ENCODE data around the gene TRIM9.

Gene TRIM9

DNA sequence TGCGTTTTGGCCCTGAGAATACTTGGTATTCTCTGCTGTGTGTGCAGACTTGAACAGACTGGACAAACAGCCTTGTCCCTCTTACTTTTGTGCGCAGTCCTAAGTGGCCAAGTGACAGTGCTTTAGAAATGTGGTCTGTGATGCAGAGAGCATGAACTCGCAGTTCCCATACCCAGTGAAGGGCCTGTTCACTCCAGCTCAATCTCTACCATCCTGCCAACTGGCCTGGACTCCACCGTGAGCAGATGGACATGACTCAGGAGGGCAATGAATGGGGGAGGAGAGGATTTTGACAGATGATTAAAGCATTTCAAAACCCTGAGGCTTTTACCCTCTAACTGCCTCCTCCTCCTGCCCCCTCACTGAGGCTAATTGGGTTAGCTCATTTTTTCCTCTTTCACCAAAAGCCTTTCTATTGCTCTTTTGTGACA, 88.1 kb downstream of the TRIM9 start:
- Histone ChIP-seq H3K4me1 (ENCODE audit: low read length) (no peaks in the 10 kb centered on the region), H3K4me3 (ENCODE audit: low read length) (no peak overlapping the region), H3K27ac (ENCODE audit: low read length) (no peak overlapping the region), H3K36me3 (replicated peaks; ENCODE audit: insufficient read depth, low read length) (no peaks in the 10 kb centered on the region), H4K20me1 (ENCODE audit: insufficient read depth, low read length) (no peaks in the 10 kb centered on the region), H3F3A (ENCODE audit: insufficient read depth, low read length) (no peaks in the 10 kb centered on the region), H3K9me3 (replicated peaks; ENCODE audit: insufficient read depth, low read length) (no peaks in the 10 kb centered on the region), H3K9me2 (replicated peaks; ENCODE audit: insufficient read depth, low read length) (no peaks in the 10 kb centered on the region), H3K79me2 (ENCODE audit: low read length) (no peaks in the 10 kb centered on the region), H3K4me2 (ENCODE audit: low read depth, low read length) (no peak overlapping the region), H2AFZ (ENCODE audit: low read length) (no peak overlapping the region), H3K27me3 (replicated peaks; ENCODE audit: insufficient read depth, low read length) (no peaks in the 10 kb centered on the region), H3K9ac (ENCODE audit: low read length) (no peak overlapping the region)
- DNase-seq: no peak
- TF ChIP-seq, protein P1, sequence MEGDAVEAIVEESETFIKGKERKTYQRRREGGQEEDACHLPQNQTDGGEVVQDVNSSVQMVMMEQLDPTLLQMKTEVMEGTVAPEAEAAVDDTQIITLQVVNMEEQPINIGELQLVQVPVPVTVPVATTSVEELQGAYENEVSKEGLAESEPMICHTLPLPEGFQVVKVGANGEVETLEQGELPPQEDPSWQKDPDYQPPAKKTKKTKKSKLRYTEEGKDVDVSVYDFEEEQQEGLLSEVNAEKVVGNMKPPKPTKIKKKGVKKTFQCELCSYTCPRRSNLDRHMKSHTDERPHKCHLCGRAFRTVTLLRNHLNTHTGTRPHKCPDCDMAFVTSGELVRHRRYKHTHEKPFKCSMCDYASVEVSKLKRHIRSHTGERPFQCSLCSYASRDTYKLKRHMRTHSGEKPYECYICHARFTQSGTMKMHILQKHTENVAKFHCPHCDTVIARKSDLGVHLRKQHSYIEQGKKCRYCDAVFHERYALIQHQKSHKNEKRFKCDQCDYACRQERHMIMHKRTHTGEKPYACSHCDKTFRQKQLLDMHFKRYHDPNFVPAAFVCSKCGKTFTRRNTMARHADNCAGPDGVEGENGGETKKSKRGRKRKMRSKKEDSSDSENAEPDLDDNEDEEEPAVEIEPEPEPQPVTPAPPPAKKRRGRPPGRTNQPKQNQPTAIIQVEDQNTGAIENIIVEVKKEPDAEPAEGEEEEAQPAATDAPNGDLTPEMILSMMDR (IDR thresholded peaks at IDR 0.05; ENCODE audit: low read length): no peak
- TF ChIP-seq EZH2 (optimal IDR thresholded peaks at IDR 0.05; ENCODE audit: low read depth, low read length) (no peak), EZH2phosphoT487 (IDR thresholded peaks at IDR 0.05; ENCODE audit: low read length) (no peak)

DNA sequence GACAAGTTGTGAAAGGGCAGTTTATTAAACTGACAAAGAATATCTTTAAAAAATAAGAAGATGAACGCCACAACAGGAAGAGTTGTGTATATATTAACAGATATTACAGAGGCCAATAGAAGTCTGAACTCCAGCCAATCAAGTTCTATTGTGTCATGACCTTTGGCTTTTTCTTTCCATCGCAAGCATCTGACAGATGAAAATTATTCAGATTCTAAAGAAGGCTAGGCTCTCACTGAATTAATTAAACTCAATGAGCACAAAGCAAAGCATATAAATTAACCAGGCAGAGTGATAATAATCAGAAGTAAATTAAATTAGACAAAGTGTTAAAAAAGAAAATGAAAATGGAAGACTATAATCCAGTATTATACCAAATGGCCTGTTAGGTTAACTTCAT, 88.6 kb downstream of the TRIM9 start:
- Histone ChIP-seq H3K9me3 (replicated peaks; ENCODE audit: insufficient read depth, low read length) (no peaks in the 10 kb centered on the region), H3K4me2 (ENCODE audit: low read depth, low read length) (no peak overlapping the region), H3F3A (ENCODE audit: insufficient read depth, low read length) (no peaks in the 10 kb centered on the region), H3K4me3 (ENCODE audit: low read length) (no peak overlapping the region), H3K9me2 (replicated peaks; ENCODE audit: insufficient read depth, low read length) (no peaks in the 10 kb centered on the region), H3K27ac (ENCODE audit: low read length) (no peak overlapping the region), H3K4me1 (ENCODE audit: low read length) (no peaks in the 10 kb centered on the region), H4K20me1 (ENCODE audit: insufficient read depth, low read length) (no peaks in the 10 kb centered on the region), H3K27me3 (replicated peaks; ENCODE audit: insufficient read depth, low read length) (no peaks in the 10 kb centered on the region), H3K79me2 (ENCODE audit: low read length) (no peaks in the 10 kb centered on the region), H3K9ac (ENCODE audit: low read length) (no peak overlapping the region), H3K36me3 (replicated peaks; ENCODE audit: insufficient read depth, low read length) (no peaks in the 10 kb centered on the region), H2AFZ (ENCODE audit: low read length) (no peak overlapping the region)
- DNase-seq: no peak
- TF ChIP-seq, protein P1 (IDR thresholded peaks at IDR 0.05; ENCODE audit: low read length): no peak
- TF ChIP-seq EZH2 (optimal IDR thresholded peaks at IDR 0.05; ENCODE audit: low read depth, low read length) (no peak), EZH2phosphoT487 (IDR thresholded peaks at IDR 0.05; ENCODE audit: low read length) (no peak)

DNA sequence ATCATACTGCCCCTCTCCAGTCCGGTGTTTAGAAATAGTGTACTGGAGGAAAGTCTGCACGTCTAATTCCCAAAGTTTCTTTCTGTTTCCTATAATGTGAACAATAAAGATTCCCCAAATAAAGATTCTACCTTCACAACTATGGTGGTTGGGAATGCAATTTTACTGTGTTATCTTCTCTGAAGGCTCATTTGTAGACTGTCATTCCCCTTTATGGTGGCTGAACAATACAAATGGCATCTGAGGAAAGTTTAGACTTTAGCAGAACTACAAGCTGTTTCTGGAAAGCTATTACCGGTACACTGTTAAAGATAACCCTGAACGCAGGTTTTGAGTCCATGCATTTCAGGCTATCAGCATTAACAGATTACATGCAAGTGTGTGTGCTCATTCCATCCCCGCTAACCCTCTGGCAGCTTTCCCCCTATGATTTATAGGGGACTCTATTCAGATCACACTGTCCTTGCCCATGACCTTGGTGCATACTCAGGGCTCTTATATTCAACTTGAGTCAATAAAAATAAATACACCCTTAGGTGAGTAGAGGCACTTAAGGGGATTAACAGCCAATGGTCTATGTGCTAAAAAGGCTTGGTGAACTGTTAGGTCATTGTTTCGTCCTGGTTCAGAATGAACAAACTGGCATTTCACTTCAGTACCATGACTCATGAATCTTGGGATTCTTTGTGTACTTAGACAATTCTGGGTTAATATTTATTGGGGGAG, 89.9 kb downstream of the TRIM9 start:
- no peak for DNase-seq
- no peaks in the 10 kb centered on the region for H3F3A ChIP-seq (ENCODE audit: insufficient read depth, low read length)
- no peak overlapping the region for H3K4me3 ChIP-seq (ENCODE audit: low read length)
- H3K27ac ChIP-seq (ENCODE audit: low read length): no peak overlapping the region
- no peaks in the 10 kb centered on the region for H3K36me3 ChIP-seq (replicated peaks; ENCODE audit: insufficient read depth, low read length)
- H3K9ac ChIP-seq (ENCODE audit: low read length): no peak overlapping the region
- H3K9me3 ChIP-seq (replicated peaks; ENCODE audit: insufficient read depth, low read length): no peaks in the 10 kb centered on the region
- no peaks in the 10 kb centered on the region for H3K9me2 ChIP-seq (replicated peaks; ENCODE audit: insufficient read depth, low read length)
- H2AFZ ChIP-seq (ENCODE audit: low read length): no peak overlapping the region
- H3K4me1 ChIP-seq (ENCODE audit: low read length): no peaks in the 10 kb centered on the region
- no peaks in the 10 kb centered on the region for H4K20me1 ChIP-seq (ENCODE audit: insufficient read depth, low read length)
- no peak overlapping the region for H3K4me2 ChIP-seq (ENCODE audit: low read depth, low read length)
- no peaks in the 10 kb centered on the region for H3K79me2 ChIP-seq (ENCODE audit: low read length)
- TF ChIP-seq, protein P1 (IDR thresholded peaks at IDR 0.05; ENCODE audit: low read length): no peak
- no peak for TF ChIP-seq EZH2phosphoT487 (IDR thresholded peaks at IDR 0.05; ENCODE audit: low read length)
- TF ChIP-seq EZH2 (optimal IDR thresholded peaks at IDR 0.05; ENCODE audit: low read depth, low read length): no peak
- H3K27me3 ChIP-seq (replicated peaks; ENCODE audit: insufficient read depth, low read length): no peaks in the 10 kb centered on the region
